ENCODE results near the gene HNRNPA3.
A peak's percentile ranks its signal among the peaks of the same experiment; 100 is the strongest.
"Not testable (repeated sequence)": the region's sequence is repeated elsewhere in the genome, so short reads cannot be mapped to it uniquely, and the experiment has no call there.

Gene HNRNPA3

DNA sequence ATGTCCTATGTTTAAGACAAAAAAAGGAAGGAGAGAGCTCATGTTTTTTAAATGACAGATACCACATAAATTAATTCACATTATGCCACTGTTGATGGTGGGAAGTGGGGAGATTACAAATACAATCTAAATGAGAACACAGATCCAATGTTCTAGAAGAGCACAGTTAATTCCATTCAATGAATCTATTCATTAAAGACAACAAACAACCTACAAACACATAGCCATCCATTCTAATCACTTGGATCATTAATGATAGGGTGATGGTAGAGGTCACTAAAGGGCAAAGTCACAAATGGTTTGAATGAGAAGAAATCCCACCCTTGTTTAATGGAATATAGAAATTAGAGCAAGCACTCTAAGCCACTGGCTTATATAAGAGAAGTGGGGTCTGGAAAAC, 21.7 kb downstream of the HNRNPA3 start:
- DNase-seq = no peak

DNA sequence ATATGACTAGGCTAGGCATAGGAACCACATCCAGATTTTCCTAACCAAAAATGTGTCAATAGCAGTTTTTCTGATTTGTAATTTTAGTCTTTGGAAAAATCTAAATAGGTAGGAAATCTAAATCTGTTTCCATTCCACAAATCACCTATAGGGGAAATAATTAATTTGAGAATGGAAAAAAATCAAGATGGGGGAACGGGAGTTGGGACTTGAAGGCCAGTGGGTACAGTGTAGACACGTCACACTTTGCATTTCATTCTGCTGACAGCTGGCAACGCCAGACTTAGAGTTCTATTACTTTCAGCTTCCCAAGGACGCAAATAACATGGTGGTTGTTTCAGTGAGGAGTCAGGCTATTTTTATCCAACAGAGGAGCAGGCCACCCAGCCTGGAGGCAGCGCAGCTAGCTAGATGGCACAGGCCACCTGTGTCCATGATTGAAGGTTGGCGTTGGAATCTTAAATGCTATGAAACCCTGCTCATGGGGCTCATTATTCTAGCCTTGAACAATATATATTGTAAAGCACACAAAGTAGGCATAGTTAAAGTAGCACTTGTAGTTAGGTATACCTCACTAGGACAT, 23.4 kb downstream of the HNRNPA3 start:
- DNase-seq = no peak

DNA sequence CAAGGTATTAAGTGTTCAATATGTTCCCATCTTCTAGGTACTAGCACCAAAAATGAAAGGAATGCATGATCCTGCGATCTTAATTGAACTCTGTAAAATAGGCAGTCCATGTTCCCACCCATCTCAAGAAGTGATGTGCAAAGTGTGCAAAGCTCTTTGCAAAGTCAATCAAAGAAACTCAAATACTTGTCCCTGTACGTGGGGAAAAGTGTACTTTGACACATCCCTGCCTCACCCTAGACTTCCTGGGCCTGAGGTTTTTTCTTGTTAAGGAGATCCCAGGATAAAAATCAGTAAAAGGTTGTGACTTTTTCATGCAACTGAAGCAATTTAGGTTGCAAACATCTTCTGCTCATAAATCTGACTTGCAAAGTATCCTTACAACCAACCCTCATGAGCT, 25.3 kb downstream of the HNRNPA3 start:
- no peak for DNase-seq

DNA sequence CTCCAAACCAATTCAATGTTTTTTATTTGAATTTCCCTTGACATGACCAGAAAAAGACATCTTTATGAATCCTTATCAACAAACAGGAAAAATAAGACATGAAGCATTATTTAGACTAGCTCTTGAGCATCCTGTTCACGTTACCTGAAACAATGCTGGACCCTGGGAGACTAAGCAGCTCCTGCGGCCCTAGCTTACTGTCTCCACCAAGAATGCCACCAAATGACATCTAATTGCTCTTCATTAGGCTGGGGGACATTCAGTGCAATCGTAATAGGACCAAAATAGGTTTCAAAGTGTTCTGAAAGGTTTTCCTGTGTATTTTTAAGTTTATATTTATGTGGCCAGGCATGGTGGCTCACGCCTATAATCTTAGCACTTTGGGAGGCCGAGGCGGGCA, 26.5 kb downstream of the HNRNPA3 start:
- DNase-seq = no peak

DNA sequence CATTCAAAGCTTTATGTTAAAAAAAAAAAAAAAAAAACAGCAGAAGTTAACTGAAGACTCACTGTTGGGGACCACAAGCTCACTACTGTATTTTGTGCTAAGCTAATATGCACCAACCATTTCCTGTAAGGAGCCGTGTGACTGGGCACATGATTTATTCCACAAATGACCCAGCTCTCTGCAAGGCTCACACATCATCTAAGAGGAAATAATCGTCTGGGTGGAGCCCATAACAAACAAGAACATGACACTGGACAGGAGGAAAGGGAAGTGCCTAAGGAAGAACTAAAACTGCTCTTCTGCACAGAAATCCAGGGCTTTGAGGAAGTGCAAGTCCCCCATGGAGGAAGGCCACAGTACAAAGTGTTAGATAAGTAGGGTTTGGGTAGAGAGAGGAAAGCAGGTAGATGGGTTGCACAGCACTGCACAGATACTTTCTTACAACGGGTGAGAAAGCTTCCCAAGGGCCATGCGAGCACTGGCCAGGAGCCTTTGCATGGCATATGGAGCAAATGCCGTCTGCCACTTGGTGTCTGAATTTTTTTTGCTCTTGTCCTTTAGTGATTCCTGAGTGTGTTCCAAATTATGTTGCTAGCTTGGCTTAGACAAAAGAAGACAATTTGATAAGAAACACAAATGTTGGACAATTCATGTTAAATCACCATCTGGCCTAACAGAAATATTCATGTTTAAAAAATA, 27.5 kb downstream of the HNRNPA3 start:
- DNase-seq = peak; percentile 54

DNA sequence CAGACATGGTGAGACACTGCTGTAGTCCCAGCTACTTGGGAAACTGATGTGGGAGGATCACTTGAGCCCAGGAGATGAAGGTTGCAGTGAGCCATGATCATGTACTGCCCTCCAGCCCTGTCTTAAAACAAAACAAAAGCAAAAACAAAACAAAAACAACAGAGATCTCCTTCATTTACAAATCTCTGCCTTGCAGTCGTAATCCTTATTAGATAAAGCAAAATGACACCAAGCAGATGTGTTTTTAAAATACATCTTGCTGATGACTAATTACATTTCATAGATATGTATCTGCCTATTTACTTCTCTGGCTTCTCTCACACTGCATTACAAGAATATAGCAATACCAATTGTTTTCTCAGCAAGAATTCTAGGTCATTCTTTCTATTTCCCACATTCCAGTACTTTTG, 29.1 kb downstream of the HNRNPA3 start:
- no peak for DNase-seq

DNA sequence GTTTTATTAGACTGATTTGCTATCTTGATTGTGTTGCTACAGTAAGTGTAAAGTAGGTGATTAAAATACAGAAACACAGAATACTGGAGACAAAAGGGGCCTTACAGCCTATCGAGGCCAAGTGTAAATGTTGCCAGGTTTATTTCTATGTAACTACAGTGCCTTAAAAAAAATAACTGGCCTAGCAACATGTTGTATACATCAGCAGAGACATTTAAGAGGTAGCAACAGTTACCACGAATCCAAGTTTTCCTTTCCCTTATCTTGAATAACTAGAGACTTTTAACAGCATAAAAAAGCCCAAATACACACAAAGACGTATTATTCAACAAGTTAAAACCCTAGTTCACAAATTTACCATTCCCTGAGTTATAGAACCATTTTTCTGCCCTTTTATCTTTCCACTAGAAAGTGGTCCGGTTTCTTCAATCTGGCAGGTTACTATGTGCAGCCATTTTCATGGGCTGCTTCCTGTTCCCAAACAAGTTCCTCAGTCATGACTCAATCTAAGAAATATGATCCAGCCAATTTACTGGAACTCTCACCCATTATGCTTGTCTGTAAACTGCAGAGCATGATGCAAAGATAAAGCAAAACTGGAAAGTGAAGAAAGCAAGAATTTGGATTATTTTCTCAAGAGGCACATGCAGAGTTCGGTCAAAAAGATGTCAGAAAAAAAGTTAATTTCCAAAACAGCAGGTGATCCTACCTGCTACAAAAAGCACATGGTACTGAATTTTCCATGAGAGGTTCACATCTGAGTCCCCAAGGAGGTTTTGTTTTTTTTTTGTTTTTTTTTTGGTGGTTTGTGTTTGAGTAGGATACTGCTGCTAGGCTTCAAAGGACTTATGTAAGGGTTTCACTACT, 29.8 kb downstream of the HNRNPA3 start:
- DNase-seq = peak; percentile 69

DNA sequence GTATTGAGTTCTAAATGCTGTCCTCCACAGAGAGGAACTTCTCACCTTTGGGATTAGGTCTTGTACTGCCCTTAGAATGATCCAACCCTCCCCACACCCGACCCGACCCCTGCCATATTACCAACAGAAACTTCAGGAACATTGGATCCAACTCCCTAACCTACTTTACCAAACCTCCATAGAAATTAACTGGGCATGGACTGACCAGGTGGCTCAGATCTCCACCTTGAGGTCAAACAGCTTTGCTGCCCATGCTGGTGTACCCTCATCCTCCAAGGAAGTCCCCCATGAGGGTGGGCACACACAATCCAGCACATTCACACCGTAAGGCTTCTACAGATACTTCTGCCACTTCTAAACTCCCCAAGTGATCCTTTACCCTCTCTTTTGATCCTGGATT, 30.5 kb downstream of the HNRNPA3 start:
- no peak for DNase-seq

DNA sequence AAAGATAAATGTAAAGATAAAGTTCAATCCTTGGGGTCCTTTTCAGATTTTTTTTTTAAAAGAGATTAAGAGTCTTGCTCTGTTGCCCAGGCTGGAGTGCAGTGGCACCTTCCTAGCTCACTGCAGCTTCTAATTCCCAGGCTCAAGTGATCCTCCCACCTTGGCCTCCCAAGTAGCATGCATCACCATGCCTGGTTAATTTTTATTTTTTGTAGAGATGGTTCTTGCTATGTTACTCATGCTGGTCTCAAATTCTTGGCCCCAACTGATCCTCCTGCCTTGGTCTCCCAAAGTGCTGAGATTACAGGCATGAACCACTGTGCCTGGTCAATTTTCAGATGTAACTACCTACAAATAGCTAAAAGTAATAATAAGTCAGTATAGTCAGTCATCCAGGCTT, 30.9 kb downstream of the HNRNPA3 start:
- no peak for DNase-seq

DNA sequence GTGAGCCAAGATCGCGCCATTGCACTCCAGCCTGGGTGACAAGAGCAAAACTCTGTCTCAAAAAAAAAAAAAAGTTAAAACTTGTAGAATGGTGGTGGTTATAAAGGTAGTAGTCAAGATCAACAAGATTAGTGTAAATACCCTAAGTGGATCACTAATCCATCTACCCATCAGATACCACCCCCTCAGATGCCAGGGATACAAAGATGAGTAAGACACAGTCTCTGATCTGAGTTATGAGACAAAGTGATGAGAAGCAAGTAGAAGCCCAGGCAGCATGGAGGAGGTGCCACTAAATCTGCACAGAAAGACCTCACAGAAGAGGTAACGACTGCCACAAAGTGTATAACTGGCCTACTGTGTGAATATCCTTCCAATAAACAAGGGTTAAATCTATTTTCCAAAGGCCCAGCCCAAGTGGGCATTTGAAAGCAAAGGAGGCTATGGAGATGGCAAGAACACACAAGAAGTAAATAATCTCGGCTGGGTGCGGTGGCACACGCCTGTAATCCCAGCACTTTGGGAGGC, 31.7 kb downstream of the HNRNPA3 start:
- DNase-seq = no peak

DNA sequence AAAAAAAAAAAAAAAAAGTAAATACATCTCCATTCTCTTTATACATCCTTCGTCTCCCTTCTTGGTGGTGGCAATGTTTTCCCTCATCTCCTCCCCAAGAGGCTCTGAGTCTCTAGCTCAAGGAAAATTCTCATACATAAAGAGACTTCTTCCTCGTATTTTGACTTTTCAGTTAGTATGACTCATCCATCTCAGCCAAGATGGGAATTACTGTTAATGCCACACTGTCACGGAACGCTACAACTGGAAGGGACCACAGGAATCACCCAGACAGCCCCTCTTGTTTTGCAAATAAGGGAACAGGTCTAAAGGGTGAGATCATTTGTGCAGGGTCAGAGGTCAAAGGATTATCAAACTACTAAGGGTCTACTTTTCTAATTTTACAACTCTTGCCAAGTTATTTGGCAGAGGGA, 32.4 kb downstream of the HNRNPA3 start:
- DNase-seq = no peak

DNA sequence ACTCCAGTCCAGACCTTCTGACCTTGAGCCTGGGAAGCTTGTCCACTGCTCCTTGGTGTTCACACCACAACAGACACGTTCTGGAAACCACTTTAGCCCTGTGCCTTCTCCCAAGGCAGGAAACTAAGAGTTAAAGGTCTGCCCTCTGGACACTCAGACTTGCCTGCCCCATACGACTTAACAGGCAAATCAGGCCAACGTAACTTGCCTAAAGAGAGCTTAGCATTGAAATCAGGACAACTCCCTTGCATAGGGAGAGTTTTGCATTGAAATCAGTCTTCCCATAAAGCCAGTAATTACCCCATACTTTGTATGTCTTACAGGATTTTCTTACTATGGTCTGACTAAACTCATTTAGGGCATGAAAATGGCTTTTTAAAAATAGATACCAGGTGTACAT, 33.4 kb downstream of the HNRNPA3 start:
- no peak for DNase-seq

DNA sequence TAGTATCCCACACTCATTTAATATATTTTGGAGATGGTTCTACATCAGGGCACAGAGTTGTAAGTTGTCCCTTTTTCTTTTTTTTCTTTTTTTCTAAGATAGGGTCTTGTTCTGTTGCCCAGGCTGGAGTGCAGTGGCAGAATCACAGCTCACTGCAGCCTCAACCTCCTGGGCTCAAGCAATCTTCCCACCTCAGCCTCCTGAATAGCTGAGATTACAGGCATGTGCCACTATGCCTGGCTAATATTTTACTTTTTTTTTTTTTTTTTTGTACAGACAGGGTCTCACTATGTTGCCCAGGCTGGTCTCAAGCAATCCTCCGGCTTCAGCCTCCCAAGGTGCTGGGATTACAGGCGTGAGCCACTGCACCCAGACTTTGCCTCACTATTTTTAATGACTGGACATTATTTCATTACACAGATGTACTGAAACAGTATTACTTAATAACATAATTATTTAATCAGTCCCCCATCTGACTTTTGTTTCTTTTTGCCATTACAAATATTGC, 34.0 kb downstream of the HNRNPA3 start:
- DNase-seq = not testable (repeated sequence)

DNA sequence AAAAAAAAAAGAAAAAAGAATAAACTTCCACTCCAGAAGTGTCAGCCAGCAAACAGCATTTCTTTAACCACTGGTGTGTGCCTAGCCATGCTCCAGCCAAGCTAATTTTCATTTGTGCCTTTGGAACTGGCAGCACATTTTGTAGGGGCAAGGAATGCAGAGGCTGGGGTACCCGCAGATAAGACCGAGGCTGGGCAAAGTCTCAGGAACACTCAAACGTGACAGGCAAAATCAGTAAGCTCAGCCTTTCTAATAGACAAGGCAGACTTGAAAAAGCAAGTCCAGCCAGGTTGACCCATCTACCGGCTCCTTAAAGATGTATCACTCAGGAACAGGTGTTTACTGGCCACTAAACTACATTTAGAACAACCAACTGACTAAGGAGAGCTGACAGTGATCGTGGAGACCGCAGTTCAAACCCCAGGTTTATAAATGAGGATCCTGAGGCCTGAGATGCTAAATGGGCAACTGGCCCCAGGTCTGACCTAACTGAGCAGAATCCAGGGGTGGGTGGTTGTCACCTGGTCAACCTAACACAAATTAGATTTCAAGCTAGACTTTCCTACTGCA, 35.2 kb downstream of the HNRNPA3 start:
- no peak for DNase-seq

DNA sequence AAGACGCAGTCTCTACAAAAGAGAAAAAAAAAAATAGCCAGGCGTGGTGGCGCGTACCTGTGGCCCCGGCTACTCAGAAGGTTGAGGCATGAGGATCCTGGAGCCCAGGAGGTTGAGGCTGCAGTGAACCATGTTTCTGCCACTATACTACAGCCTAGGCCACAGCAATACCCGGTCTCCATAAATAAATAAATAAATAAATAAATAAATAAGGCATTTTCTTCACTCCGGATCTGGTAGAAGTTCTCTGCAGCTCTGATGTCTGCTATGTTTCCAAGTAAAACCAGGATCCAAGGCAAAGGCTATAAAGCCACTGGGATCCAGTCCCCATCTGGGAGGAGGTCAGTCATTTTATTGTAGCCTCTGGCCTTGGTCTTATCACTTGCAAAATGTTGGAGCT, 36.4 kb downstream of the HNRNPA3 start:
- DNase-seq = no peak

DNA sequence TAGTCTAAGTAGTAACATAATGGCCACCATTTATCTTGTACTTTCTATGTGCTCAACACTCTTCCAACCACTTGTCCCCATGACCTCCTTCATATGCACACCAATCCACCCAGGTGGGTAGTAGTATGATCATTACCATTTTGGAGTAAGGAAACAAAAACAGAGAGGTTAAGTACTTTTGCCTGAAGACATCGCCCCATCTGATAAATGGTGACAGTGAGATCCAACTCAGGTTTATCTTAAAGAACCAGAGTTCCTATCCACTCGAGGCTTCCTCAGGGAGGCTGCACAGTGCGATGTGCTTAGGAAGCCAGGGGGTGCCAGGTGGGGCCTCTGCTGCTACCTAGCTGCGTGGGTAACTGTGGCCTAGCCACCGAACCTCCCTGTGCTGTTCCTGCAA, 37.9 kb downstream of the HNRNPA3 start:
- no peak for DNase-seq

DNA sequence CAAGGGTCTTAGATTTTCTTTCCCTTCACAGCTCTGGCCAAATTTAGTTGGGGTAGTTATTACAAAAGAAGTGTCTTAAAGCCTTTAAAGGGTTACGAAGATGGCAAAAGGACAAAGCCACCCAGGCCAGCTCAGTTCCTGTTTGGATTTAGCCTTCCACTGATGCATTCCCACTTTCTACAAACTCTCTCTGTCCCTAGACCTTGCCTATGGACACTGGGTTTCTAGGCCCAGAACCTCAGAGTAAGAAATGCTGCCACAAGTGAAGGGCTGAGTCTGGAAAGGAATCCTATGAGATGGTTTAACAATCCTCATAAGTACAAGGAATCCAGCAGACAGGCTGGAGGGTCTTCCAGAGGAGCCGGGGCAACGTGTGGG, 38.6 kb downstream of the HNRNPA3 start:
- DNase-seq = no peak

DNA sequence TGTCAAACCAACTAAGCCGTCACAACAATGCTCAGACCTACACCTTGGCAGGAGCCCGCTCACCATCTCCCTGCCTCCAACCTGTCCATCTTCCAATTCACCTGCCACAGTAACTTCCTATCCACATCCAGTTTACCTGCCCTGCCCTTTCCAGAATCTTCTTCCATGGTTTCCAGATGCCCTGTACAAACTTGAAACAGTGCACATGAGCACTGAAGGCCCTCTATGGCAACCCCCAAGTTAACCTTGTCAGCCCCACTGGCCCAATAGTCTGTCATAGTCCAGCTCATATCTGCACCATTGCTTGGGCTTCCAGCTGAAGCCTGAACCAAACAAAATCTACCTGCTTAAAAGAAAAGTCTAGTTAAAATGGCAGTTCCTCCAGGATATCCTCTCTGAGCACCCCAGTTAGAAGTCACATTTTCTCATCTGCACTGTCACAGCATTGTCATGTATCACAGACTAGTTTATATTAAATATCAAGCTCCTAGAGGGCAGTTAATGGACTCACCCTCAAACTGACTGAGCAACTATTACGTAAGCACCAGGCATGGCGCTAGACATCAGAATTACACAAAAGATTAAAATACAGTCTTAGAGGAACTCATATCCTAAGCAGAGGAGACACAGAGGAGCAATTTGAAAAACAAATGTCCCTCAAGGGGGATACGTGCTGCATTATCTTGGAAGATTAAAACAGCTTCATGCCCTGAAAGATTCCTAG, 40.4 kb downstream of the HNRNPA3 start:
- no peak for DNase-seq

DNA sequence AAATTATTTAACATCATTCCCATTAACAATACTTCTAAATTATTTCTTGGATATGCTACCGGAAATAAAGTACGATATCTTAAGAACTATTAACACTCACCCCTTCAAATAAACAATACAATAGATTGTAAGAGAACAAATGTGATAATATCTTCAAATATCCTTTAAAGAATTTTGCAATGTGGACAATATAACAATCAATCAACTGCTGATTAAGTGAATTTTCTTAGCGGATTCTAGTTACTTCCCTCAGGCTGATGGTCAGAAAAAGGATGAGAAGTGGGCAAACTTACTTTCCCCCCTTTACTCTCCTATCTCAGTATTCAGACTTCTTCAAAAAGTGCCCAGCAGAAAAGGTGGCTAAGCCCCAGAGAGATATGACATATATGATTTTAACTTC, 41.1 kb downstream of the HNRNPA3 start:
- DNase-seq = no peak

DNA sequence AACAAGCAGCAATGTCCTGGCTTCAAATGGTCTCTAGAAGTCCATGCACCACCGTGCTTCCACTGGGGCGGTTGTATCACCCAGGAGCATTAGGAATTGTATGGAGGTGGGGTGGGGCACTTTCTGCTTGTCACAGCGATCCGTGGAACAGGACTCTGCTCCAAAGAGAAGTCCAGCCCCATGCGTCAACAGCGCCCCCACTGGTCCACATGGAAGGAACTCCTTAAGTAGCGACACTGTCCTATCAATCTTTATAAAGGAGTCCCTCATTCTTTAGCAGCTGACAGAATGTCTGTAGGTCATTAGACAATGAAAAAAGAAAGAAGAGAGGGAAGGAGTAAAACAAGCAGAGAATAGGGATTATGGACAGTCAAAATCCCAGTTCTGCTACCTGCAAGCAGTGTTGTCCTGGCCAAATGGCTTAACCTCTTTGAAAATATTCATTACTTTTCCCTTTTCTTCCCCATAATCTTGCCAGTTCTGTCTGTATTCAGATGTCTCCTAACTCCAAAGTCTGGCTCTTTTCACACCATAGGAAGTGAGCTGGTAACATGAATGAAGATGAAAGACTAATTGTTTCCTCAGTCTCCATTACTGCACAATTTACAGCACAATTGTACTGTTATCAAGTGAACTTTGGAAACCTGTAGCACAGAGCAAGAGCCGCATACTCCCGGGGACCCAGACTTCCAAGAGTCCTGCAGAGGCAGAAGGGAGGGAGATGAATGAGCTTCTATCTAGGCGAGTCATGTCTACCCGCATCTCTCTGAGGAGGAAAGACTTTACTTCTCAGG, 42.0 kb downstream of the HNRNPA3 start:
- DNase-seq = no peak

DNA sequence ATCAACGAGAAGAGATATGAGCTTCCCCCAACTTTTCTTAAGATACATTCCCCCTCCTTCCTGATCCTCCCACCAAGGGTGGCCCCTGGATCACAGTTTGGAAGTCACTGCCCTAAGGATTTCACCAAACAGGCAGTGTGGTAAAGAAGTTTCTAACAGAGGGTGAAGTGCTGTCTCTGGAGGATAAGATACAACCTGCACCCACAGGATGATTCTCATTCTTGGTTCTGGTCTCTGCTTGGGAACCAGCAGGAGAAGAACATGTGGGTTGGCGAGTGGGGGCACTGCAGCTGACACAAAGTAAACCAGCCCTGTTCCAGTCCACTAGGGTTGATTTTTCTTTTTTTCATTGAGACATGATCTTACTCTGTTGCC, 42.6 kb downstream of the HNRNPA3 start:
- no peak for DNase-seq

DNA sequence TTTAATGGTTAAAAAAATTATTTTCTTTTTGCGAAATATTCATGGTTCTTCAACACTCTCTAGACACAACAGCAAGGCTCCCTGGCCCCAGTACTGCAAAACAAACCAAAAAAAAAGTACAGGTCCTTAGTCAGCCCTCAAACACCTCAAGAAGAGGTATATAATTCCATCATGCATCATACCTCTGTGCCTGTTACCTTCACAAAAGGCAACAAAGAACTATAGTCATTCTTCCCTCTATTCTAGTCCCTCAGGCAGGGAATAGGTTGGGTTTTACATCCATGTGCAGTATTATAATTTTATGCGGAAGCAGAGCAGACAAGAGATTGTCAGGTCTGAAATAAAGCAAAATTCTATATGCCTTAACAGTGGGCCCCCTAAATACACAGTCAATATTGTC, 43.4 kb downstream of the HNRNPA3 start:
- no peak for DNase-seq

Data from NCI-H2029 (cell line).